Suprapubic skin (tissue), 4 donors: ENCODE measurements around the gene MRRF.

Experiments used
- EP300 ChIP-seq: sonication (generic); formaldehyde crosslinking; IDR thresholded peaks from one replicate; pipeline ENCODE4 v1.6.1; 2017; ENCODE audit warnings: antibody characterized with exemption
- POLR2A ChIP-seq, 2 donors: fragments of 450-650 bp; IDR thresholded peaks; one replicate each; pipeline ENCODE4 v1.6.1; 2017; ENCODE audit warnings: antibody characterized with exemption in 2 of 2, mild to moderate bottlenecking in 2 of 2, moderate library complexity in 2 of 2
- POLR2AphosphoS5 ChIP-seq, 3 donors: sonication (generic); formaldehyde crosslinking; IDR thresholded peaks; one replicate each; pipeline ENCODE4 v1.6.1; 2017; ENCODE audit warnings: antibody characterized with exemption in 3 of 3
- TF ChIP-seq, protein P1 (sequence below), 2 donors: fragments of 200-600 bp in 1 of 2; fragments of 450-650 bp in 1 of 2; sonication (generic) in 1 of 2; IDR thresholded peaks; one replicate each; pipeline ENCODE4 v1.5.1; 2016 to 2019; ENCODE audit warnings: antibody characterized with exemption in 2 of 2, mild to moderate bottlenecking in 1 of 2, moderate library complexity in 1 of 2

DNA sequence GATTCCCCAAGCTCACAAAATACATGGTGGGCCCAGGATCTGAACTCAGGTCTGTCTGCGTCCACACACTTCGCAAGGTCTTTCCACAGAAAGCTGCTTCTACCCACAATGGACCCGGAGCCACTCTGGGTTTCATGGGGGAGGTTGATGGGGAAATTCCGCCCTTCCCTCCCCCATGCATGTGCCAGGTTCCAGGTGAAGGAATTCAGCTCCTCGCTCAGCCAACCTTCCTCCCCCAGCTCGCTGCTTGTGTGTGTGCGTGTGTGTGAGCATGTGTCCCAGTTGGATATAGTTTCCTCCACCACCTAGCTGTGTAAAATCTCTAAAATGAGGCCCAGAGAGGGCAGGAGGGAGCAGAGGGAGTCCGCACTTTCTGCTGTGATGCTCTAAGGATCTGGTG is 107.2 kb downstream of the MRRF start:
- TF ChIP-seq, protein P1, sequence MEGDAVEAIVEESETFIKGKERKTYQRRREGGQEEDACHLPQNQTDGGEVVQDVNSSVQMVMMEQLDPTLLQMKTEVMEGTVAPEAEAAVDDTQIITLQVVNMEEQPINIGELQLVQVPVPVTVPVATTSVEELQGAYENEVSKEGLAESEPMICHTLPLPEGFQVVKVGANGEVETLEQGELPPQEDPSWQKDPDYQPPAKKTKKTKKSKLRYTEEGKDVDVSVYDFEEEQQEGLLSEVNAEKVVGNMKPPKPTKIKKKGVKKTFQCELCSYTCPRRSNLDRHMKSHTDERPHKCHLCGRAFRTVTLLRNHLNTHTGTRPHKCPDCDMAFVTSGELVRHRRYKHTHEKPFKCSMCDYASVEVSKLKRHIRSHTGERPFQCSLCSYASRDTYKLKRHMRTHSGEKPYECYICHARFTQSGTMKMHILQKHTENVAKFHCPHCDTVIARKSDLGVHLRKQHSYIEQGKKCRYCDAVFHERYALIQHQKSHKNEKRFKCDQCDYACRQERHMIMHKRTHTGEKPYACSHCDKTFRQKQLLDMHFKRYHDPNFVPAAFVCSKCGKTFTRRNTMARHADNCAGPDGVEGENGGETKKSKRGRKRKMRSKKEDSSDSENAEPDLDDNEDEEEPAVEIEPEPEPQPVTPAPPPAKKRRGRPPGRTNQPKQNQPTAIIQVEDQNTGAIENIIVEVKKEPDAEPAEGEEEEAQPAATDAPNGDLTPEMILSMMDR (IDR thresholded peaks at IDR 0.05), result no peak
- TF ChIP-seq POLR2A (IDR thresholded peaks at IDR 0.05), result no peak
- TF ChIP-seq EP300, result no peak
- TF ChIP-seq POLR2AphosphoS5 (IDR thresholded peaks at IDR 0.05), result no peak
